Measurements from ENCODE around the gene ERMN. TPM values are rescaled to one million over a fixed set of nuclear protein-coding genes. Genes with fewer than 3 reads are reported as not detected.

ERMN gene
- total and polyA plus RNA-seq, 4 donors = 0.51 to 1.6 (median 0.62) TPM

DNA sequence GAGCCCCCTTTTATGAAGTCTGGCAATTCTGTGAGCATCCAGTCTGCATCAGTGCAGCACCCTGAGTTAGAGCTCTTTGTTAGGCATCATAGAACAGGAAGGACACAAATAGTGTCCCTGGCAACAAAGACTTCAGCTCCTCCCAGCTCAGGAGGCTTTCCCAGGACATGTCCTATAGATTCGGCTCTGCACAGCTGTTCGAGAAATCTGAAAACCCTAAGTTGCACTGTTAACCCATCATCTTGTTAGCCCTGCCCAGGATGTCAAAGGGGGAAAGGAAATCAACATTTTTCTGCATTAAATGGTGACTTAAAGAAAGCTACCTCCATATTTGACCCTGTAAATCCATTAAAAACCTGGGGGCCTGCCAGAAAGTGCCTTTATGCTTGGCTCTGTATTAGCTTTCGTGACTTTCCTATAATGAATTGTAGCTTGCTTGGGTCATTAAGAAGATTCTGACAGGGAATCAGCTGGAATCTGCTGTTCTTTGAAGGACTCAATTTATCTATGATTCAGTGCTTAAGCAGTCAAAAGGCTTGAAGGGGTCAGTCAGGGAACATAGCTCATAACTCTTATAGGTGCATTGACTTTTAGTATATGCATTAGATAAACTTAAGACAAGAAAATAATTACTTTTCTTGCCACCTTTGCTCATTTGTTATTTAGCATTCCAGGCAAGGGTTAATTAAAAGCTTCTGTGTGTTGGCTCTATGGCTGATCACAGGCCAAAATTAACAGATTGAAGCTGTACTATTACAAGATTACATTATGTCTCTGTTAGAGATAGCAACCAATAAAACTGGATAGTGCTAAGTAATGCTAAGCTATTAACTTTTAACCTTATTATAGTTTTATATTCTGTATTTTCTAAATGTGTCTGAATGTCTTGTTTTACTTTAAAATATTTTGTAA lies 20.6 kb downstream of the ERMN start:
- DNase-seq = peak; percentile 65 to 80 (median 76)
- WGBS, 2 donors = 51 to 60% methylated on average over 3 of the region's 3 CpGs
- Histone ChIP-seq H3K4me1 (ENCODE audit: control insufficient read depth in 5 of 5, insufficient read depth in 5 of 5, low read length in 5 of 5) (peaks cover 0 to 20% (median 4%) of the 10 kb centered on the region in 5 donors), H3K27me3 (ENCODE audit: control insufficient read depth in 3 of 3, insufficient read depth in 3 of 3, low read length in 2 of 3) (no peaks in the 10 kb centered on the region), H3K9ac (ENCODE audit: insufficient read depth in 1 of 2, low read length in 2 of 2) (no peak overlapping the region), H3K27ac (ENCODE audit: low read depth in 1 of 2, low read length in 1 of 2) (no peak overlapping the region), H3K36me3 (ENCODE audit: control insufficient read depth in 4 of 4, insufficient read depth in 4 of 4, low read length in 4 of 4) (no peaks in the 10 kb centered on the region), H3K9me3 (ENCODE audit: control insufficient read depth in 4 of 4, insufficient read depth in 3 of 4, low read length in 3 of 4) (no peaks in the 10 kb centered on the region), H3K4me3 (no peak overlapping the region)
- TF ChIP-seq, protein P1, sequence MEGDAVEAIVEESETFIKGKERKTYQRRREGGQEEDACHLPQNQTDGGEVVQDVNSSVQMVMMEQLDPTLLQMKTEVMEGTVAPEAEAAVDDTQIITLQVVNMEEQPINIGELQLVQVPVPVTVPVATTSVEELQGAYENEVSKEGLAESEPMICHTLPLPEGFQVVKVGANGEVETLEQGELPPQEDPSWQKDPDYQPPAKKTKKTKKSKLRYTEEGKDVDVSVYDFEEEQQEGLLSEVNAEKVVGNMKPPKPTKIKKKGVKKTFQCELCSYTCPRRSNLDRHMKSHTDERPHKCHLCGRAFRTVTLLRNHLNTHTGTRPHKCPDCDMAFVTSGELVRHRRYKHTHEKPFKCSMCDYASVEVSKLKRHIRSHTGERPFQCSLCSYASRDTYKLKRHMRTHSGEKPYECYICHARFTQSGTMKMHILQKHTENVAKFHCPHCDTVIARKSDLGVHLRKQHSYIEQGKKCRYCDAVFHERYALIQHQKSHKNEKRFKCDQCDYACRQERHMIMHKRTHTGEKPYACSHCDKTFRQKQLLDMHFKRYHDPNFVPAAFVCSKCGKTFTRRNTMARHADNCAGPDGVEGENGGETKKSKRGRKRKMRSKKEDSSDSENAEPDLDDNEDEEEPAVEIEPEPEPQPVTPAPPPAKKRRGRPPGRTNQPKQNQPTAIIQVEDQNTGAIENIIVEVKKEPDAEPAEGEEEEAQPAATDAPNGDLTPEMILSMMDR (IDR thresholded peaks at IDR 0.05; ENCODE audit: control extremely low read depth, extremely low read depth) = no peak
- no peak for ATAC-seq (ENCODE audit: insufficient read depth, low FRiP score)

DNA sequence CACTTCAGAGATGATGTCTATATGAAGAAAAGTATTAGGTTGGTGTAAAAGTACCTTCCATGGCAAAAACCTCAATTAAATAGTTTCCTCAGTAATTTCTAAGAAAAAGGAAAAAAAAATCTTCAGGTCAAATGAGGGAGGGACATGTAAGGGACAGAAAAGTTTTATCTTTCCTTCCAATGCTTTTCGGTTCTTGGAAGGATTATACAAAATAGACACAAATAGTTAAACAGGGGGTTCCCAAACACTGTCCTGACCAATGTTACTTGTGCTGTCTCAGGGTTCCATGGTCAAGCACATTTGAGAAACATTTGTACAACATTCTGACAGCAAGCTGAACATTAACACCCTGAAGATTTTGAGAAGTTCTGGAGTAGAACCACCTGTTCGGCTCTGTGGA lies 22.0 kb downstream of the ERMN start:
- WGBS, 2 donors = 45 to 73% methylated on average over 2 of the region's 2 CpGs

DNA sequence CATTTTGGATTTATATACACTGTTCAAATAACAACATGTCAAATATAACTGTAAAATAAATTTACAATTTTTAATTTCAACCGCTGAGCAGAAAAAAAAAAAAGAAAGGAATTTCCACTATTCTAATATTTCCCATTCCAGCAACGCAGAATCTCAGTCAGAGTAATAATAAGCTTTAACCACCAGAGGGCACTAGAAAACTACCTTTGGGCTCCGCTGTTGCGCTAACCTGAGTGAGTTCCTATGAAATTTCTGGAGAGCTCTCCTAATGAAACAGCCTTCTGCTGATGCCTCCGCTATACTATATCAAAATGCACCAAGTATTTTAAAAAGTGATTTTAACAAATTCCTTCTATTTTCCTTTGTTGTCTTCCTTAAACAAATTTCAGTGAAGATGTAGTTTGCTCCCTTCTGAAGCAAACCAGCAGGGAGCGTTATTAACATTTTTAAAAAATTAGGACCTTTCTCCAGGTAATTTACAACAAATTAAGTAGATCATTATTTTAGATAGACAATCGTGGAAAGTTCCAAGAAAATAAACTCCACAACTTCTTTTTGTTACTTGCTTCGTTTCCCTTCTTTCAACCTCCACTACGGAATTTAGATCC lies 23.0 kb downstream of the ERMN start:
- peak; percentile 82 for ATAC-seq (ENCODE audit: insufficient read depth, low FRiP score)
- H3K9ac ChIP-seq (ENCODE audit: insufficient read depth in 1 of 2, low read length in 2 of 2) = no peak overlapping the region
- no peak overlapping the region for H3K27ac ChIP-seq (ENCODE audit: low read depth in 1 of 2, low read length in 1 of 2)
- no peaks in the 10 kb centered on the region for H3K9me3 ChIP-seq (ENCODE audit: control insufficient read depth in 4 of 4, insufficient read depth in 3 of 4, low read length in 3 of 4)
- DNase-seq = peak; percentile 31 to 85 (median 77)
- no peak overlapping the region for H3K4me3 ChIP-seq
- H3K4me1 ChIP-seq (ENCODE audit: control insufficient read depth in 5 of 5, insufficient read depth in 5 of 5, low read length in 5 of 5) = peaks cover 0 to 20% (median 4%) of the 10 kb centered on the region in 5 donors
- WGBS, 2 donors = 36 to 38% methylated on average over 9 of the region's 9 CpGs
- TF ChIP-seq, protein P1 (IDR thresholded peaks at IDR 0.05; ENCODE audit: control extremely low read depth, extremely low read depth) = peak; percentile 69
- H3K36me3 ChIP-seq (ENCODE audit: control insufficient read depth in 4 of 4, insufficient read depth in 4 of 4, low read length in 4 of 4) = no peaks in the 10 kb centered on the region
- no peaks in the 10 kb centered on the region for H3K27me3 ChIP-seq (ENCODE audit: control insufficient read depth in 3 of 3, insufficient read depth in 3 of 3, low read length in 2 of 3)

More for the DNA sequence above, 22.0 kb downstream of the ERMN start:
- peaks cover 0 to 20% (median 4%) of the 10 kb centered on the region in 5 donors for H3K4me1 ChIP-seq (ENCODE audit: control insufficient read depth in 5 of 5, insufficient read depth in 5 of 5, low read length in 5 of 5)
- DNase-seq = no peak
- no peaks in the 10 kb centered on the region for H3K27me3 ChIP-seq (ENCODE audit: control insufficient read depth in 3 of 3, insufficient read depth in 3 of 3, low read length in 2 of 3)
- H3K9ac ChIP-seq (ENCODE audit: insufficient read depth in 1 of 2, low read length in 2 of 2) = no peak overlapping the region
- TF ChIP-seq, protein P1 (IDR thresholded peaks at IDR 0.05; ENCODE audit: control extremely low read depth, extremely low read depth) = no peak
- no peaks in the 10 kb centered on the region for H3K36me3 ChIP-seq (ENCODE audit: control insufficient read depth in 4 of 4, insufficient read depth in 4 of 4, low read length in 4 of 4)
- H3K4me3 ChIP-seq = no peak overlapping the region
- H3K27ac ChIP-seq (ENCODE audit: low read depth in 1 of 2, low read length in 1 of 2) = no peak overlapping the region
- no peaks in the 10 kb centered on the region for H3K9me3 ChIP-seq (ENCODE audit: control insufficient read depth in 4 of 4, insufficient read depth in 3 of 4, low read length in 3 of 4)
- no peak for ATAC-seq (ENCODE audit: insufficient read depth, low FRiP score)

Measured in lung (tissue), 12 donors.